Type B pancreatic cell (in vitro differentiated cells): Measurements from ENCODE around the gene SERAC1. TPM values are rescaled to one million over a fixed set of nuclear protein-coding genes. Genes with fewer than 3 reads are reported as not detected.

Experiments used
- DNase-seq: peaks from one replicate; pipeline ENCODE4 v3.0.0; 2021; ENCODE audit warnings: mixed read lengths; ENCODE audit not compliant: unreplicated experiment; ENCODE audit errors: extremely low spot score
- H3K27ac Mint-ChIP-seq: 2 replicates; pipeline ENCODE4 v1.8.0; 2021; ENCODE audit warnings: mild to moderate bottlenecking, mixed read lengths
- H3K27me3 Mint-ChIP-seq: 2 replicates; pipeline ENCODE4 v1.8.0; 2021; ENCODE audit warnings: mixed read lengths
- H3K36me3 Mint-ChIP-seq: 2 replicates; pipeline ENCODE4 v1.8.0; 2021; ENCODE audit warnings: mixed read lengths
- H3K4me1 Mint-ChIP-seq: one replicate; pipeline ENCODE4 v1.8.0; 2021; ENCODE audit warnings: mixed read lengths; ENCODE audit not compliant: unreplicated experiment
- H3K4me3 Mint-ChIP-seq: 2 replicates; pipeline ENCODE4 v1.8.0; 2021; ENCODE audit warnings: mild to moderate bottlenecking, mixed read lengths
- H3K9me3 Mint-ChIP-seq: 2 replicates; pipeline ENCODE4 v1.8.0; 2021; ENCODE audit warnings: mixed read lengths
- total RNA-seq: library from RNA; stranded (reverse); gene quantifications from 2 replicates; pipeline ENCODE4 v1.2.1, GENCODE V29; 2021; ENCODE audit warnings: low replicate concordance
- TF ChIP-seq, protein P1 (sequence below): fragments of 200-600 bp; sonication (generic); conservative IDR thresholded peaks from 2 replicates; pipeline ENCODE4 v1.5.0; 2021; ENCODE audit warnings: antibody characterized with exemption, mild to moderate bottlenecking

Gene SERAC1
- total RNA-seq, 1 donor from 2014 or later: 11.2 TPM

DNA sequence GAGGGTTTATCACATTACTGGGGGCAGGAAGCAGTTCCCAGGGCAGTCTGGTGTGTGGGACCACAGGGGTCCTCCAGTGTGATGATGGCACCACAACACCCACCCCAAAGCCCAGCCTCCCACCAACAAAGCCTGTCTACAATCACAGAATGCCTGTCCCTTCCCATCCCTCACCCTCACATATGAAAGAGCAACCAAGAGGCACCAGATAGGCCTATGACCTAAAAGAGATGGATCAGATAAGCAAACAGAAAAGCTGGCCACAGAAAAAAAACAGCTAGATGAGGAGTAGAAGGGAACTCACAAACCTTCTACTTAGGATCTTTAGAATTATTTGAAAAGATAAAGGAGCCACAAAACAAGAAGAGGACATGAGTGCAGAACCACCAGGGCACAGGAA is 54.3 kb downstream of the SERAC1 start:
- Mint-ChIP-seq H3K36me3 (peaks cover 14% of the 10 kb centered on the region), H3K27ac (no peak overlapping the region), H3K9me3 (no peaks in the 10 kb centered on the region), H3K4me3 (no peak overlapping the region), H3K27me3 (no peaks in the 10 kb centered on the region), H3K4me1 (no peaks in the 10 kb centered on the region)
- no peak for DNase-seq
- TF ChIP-seq, protein P1, sequence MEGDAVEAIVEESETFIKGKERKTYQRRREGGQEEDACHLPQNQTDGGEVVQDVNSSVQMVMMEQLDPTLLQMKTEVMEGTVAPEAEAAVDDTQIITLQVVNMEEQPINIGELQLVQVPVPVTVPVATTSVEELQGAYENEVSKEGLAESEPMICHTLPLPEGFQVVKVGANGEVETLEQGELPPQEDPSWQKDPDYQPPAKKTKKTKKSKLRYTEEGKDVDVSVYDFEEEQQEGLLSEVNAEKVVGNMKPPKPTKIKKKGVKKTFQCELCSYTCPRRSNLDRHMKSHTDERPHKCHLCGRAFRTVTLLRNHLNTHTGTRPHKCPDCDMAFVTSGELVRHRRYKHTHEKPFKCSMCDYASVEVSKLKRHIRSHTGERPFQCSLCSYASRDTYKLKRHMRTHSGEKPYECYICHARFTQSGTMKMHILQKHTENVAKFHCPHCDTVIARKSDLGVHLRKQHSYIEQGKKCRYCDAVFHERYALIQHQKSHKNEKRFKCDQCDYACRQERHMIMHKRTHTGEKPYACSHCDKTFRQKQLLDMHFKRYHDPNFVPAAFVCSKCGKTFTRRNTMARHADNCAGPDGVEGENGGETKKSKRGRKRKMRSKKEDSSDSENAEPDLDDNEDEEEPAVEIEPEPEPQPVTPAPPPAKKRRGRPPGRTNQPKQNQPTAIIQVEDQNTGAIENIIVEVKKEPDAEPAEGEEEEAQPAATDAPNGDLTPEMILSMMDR: no peak

DNA sequence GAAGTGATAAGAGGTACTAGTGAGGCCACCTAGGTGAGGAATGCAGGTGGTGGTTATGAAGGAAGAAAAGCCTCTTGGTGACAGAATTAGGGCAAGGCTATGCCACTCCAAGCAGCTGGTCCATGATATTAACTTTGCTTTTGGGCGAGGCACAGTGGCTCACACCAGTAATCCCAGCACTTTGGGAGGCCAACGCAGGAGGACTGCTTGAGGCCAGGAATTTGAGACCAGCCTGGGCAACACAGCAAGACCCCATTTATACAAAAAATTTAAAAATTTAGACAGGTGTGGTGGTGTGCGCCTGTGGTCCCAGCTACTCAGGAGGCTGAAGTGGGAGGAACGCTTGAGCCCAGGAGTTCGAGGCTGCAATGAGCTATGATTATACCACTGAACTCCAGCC is 56.1 kb downstream of the SERAC1 start:
- Mint-ChIP-seq H3K27ac (no peak overlapping the region), H3K4me3 (no peak overlapping the region), H3K27me3 (no peaks in the 10 kb centered on the region), H3K36me3 (peaks cover 8% of the 10 kb centered on the region), H3K4me1 (no peaks in the 10 kb centered on the region), H3K9me3 (no peaks in the 10 kb centered on the region)
- TF ChIP-seq, protein P1: no peak
- DNase-seq: no peak

DNA sequence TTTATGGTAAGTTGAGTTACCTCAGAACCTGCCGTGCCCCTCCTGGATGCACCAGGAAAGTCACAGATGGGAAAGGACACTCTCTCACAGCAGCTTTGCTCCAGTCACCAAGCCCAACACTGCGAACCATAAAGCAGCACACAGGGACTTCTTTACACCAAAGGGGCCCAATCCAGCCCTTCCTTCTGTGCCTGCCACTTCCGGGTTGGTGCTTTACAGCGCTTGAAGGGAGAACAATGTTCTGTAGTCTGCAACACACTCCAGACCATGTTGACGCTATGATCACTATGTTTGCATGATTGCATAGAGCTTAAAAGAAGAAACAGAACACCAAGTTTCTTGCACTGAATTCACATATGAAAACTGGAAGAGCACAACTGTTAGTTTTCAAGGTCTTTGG is 57.1 kb downstream of the SERAC1 start:
- no peaks in the 10 kb centered on the region for H3K4me1 Mint-ChIP-seq
- no peak overlapping the region for H3K4me3 Mint-ChIP-seq
- no peak for DNase-seq
- H3K27ac Mint-ChIP-seq: no peak overlapping the region
- peaks cover 8% of the 10 kb centered on the region for H3K36me3 Mint-ChIP-seq
- H3K27me3 Mint-ChIP-seq: no peaks in the 10 kb centered on the region
- TF ChIP-seq, protein P1: no peak
- H3K9me3 Mint-ChIP-seq: no peaks in the 10 kb centered on the region

DNA sequence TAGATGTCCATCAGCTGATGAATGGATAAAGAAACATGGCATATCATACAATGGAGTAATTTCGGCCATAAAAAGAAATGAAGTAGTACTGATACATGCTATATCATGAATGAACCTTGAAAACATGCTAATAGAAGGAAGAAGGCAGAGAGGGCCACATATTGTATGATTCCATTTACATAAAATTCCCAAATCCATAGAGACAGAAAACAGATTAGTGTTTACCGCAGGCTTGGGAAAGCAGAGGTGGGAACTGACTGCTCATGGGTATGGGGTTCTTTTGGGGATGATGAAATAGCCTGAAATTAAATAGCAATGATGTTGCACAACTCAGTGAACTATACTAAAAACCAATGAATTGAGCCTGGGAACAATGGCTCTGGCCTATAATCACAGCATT is 58.3 kb downstream of the SERAC1 start:
- H3K27ac Mint-ChIP-seq: no peak overlapping the region
- H3K4me3 Mint-ChIP-seq: no peak overlapping the region
- H3K9me3 Mint-ChIP-seq: no peaks in the 10 kb centered on the region
- no peaks in the 10 kb centered on the region for H3K27me3 Mint-ChIP-seq
- no peaks in the 10 kb centered on the region for H3K4me1 Mint-ChIP-seq
- no peak for DNase-seq
- TF ChIP-seq, protein P1: no peak
- H3K36me3 Mint-ChIP-seq: peaks cover 8% of the 10 kb centered on the region

DNA sequence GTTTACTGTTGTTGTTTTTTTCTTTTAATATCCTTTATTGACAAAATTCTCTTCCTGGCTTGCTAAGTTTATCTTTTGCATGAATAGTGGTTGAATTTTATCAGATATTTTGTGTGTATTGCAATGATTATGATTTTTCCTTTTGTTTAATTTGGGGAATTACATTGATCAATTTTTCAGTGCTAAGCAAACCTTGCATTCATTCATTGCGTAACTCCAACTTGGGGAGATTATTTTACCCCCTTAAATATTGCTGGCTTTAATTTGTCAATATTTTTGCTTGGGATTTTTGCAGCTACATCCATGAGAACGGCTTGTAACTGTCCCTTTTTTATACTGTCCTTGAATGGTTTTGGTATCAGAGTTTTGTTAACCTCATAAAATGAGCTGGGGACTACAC is 63.4 kb downstream of the SERAC1 start:
- H3K36me3 Mint-ChIP-seq: peaks cover 10% of the 10 kb centered on the region
- H3K27me3 Mint-ChIP-seq: no peaks in the 10 kb centered on the region
- no peak overlapping the region for H3K4me3 Mint-ChIP-seq
- H3K27ac Mint-ChIP-seq: no peak overlapping the region
- no peak for DNase-seq
- TF ChIP-seq, protein P1: no peak
- H3K4me1 Mint-ChIP-seq: no peaks in the 10 kb centered on the region
- no peaks in the 10 kb centered on the region for H3K9me3 Mint-ChIP-seq

DNA sequence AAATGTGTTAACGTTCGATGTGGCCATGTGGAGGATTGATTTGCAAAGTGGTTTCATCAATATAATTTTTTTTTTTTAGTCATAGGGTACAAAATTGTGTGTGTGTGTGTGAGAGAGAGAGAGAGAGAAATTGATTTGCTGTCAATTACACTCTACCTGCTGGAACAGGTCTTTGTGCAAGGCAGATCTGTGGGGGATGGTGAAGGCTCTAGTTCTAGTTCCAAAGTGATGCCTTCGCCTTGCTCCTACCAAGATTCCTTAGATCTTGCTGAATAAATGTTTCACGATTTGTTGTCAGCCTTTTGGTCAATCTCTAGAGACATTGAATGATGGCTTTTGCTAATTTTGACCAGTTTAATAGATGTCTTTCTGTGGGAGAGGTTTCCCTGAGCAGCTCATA is 64.8 kb downstream of the SERAC1 start:
- Mint-ChIP-seq H3K27ac (no peak overlapping the region), H3K4me3 (no peak overlapping the region), H3K9me3 (no peaks in the 10 kb centered on the region), H3K36me3 (peaks cover 5% of the 10 kb centered on the region), H3K4me1 (no peaks in the 10 kb centered on the region), H3K27me3 (no peaks in the 10 kb centered on the region)
- no peak for DNase-seq
- TF ChIP-seq, protein P1: no peak
